Duodenal mucosa (tissue), 2 donors: ENCODE measurements around the gene RABEP2.
"Not testable (repeated sequence)": the region's sequence is repeated elsewhere in the genome, so short reads cannot be mapped to it uniquely, and the experiment has no call there.

Experiments
- H3K27ac ChIP-seq: one replicate; pipeline ENCODE4 v1.7.0; 2013; ENCODE audit warnings: low read depth, low read length
- H3K27me3 ChIP-seq, 2 donors: one replicate each; pipeline ENCODE4 v1.7.0; 2013; ENCODE audit warnings: low read length in 2 of 2, control low read depth in 1 of 2; ENCODE audit not compliant: insufficient read depth in 2 of 2, control insufficient read depth in 1 of 2
- H3K36me3 ChIP-seq, 2 donors: one replicate each; pipeline ENCODE4 v1.7.0; 2013; ENCODE audit warnings: low read length in 2 of 2, control low read depth in 1 of 2; ENCODE audit not compliant: insufficient read depth in 2 of 2, control insufficient read depth in 1 of 2
- H3K4me1 ChIP-seq, 2 donors: one replicate each; pipeline ENCODE4 v1.7.0; 2013; ENCODE audit warnings: low read length in 2 of 2, control low read depth in 1 of 2; ENCODE audit not compliant: insufficient read depth in 2 of 2, control insufficient read depth in 1 of 2
- H3K4me3 ChIP-seq, 2 donors: one replicate each; pipeline ENCODE4 v1.7.0; 2013; ENCODE audit warnings: low read length in 2 of 2, low read depth in 1 of 2
- H3K9ac ChIP-seq, 2 donors: one replicate each; pipeline ENCODE4 v1.7.0; 2013; ENCODE audit warnings: low read length in 2 of 2, low read depth in 1 of 2
- H3K9me3 ChIP-seq, 2 donors: one replicate each; pipeline ENCODE4 v1.7.0; 2013; ENCODE audit warnings: low read length in 2 of 2, control low read depth in 1 of 2; ENCODE audit not compliant: control insufficient read depth in 1 of 2

Gene RABEP2, protein sequence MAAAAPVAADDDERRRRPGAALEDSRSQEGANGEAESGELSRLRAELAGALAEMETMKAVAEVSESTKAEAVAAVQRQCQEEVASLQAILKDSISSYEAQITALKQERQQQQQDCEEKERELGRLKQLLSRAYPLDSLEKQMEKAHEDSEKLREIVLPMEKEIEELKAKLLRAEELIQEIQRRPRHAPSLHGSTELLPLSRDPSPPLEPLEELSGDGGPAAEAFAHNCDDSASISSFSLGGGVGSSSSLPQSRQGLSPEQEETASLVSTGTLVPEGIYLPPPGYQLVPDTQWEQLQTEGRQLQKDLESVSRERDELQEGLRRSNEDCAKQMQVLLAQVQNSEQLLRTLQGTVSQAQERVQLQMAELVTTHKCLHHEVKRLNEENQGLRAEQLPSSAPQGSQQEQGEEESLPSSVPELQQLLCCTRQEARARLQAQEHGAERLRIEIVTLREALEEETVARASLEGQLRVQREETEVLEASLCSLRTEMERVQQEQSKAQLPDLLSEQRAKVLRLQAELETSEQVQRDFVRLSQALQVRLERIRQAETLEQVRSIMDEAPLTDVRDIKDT

DNA sequence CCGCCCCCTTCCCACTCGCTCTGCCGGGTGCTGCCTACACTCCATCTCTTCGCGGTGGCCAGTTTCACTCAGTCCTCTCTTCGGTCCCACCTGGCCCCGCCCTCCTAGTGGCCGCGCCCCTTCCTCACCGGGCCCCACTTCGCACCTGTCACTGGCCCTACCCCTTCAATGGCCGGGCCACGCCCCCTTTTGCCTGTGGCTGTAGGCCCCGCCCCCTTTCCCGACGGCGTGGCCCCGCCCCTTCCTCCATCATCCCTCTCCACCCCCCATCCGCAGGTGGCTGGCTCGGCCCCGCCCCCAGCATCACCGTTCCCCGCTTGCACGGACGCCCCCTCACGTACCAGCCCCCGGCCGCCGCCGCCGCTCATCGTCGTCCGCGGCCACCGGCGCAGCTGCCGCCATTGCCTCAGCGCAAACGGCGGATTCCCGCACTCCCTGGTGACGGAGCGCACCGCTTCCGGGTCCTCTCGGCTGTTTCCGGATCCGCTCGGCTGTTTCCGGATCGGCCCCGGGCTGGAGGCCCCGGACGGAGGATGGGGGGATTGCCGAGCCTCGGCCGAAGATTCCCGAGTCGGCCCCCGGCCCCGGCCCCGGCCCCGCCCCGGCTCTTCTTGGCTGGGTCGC, at the start of gene RABEP2:
Gene RABEP2, minus strand, starts transcription at position 477 of the 624 bp plus-strand sequence. Its CDS starts 75 bp downstream, at position 402.
- peak within 1 kb of the TSS; percentile 76 to 87 for H3K4me3 ChIP-seq
- peak within 1 kb of the TSS; percentile 99 for H3K27ac ChIP-seq

DNA sequence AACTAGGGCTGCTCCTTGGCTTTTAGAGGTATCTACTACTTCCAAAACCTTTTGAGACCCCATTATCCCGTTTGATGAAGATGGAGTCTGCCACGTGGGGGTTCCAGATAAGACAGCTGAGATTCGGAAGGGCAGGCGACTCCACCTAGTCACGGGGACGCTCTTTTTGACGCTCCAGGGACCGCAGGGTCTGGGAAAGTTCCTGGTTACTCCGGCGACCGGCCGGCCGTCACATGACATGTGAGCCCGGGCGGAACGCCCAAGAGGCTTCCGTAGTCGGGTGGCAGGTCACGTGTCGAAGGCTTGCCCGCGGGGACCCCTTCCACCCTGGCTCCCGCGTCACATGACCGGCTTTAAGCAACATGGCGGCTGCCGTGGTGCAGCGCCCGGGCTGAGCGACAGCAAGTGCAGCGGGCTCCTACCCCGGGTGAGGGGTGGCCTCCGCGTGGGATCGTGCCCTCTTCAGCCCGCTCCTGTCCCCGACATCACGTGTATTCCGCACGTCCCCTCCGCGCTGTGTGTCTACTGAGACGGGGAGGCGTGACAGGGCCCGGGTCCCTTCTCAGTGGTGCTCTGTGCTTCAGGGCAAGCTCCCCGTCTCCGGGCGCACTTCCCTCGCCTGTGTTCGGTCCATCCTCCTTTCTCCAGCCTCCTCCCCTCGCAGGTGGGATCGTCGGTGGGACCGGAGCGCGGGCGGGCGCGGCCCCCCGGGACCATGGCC, 49.6 kb upstream of the RABEP2 start, which contains the start of gene SPNS1:
Gene SPNS1, plus strand, starts transcription at position 342 of the 721 bp plus-strand sequence. Its CDS starts 374 bp downstream, at position 716.
- Histone ChIP-seq H3K27ac (peak within 1 kb of the TSS; percentile 73), H3K4me3 (peak within 1 kb of the TSS; percentile 99 to 100), H3K9ac (peak within 1 kb of the TSS; percentile 83 to 95), H3K27me3 (no peaks in the 10 kb centered on the region), H3K4me1 (peaks cover 16 to 22% of the 10 kb centered on the region in 2 donors), H3K9me3 (no peaks in the 10 kb centered on the region), H3K36me3 (peaks cover 0 to 16% of the 10 kb centered on the region in 2 donors)

More for the DNA sequence above, at the start of gene RABEP2:
- no peaks in the 10 kb centered on the region for H3K27me3 ChIP-seq
- H3K9ac ChIP-seq = peak within 1 kb of the TSS; percentile 79 to 89
- peaks cover under 1 to 4% of the 10 kb centered on the region in 2 donors for H3K36me3 ChIP-seq
- no peaks in the 10 kb centered on the region for H3K9me3 ChIP-seq
- H3K4me1 ChIP-seq = peaks cover 15 to 16% of the 10 kb centered on the region in 2 donors

DNA sequence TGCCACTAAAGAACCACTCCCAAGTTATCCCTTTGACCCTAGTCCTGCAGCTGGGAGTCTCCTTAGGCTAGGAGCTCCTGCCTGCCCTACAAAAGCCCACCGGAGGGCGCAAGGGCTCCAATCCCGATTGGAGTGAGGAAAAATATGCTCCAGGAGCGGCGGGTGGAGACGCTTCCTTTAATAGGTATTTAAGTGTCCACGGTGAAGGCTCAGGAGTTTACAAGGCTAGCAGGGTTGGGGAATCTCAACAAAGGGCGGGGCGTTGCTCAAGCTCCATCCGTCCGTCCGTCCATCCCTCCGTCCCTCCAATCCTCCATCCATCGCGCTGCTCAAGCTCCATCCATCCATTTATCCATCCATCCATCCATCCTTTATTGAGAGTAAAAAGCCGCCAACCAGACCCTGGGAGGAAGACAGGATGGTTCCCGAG, 49.0 kb upstream of the RABEP2 start:
- peak overlapping the region; percentile 76 to 83 for H3K9ac ChIP-seq

DNA sequence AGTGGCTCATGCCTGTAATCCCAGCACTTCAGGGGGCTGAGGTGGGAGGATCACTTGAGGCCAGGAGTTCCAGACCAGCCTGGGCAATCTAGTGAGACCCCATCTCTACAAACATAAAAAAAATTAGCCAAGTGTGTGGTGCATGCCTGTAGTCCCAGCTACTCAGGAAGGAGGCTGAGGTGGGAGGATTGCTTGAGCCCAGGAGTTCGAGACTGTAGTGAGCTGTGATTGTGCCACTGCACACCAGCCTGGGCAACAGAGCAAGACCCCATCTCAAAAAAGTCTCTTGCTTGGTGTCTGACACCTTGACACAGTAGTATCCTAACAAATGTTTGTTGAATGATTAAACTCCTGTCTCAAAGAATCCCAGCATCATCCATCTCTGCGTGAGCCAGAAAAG, 44.7 kb upstream of the RABEP2 start:
- H3K9ac ChIP-seq, H3K36me3 ChIP-seq, H3K4me1 ChIP-seq, H3K4me3 ChIP-seq, H3K9me3 ChIP-seq, H3K27me3 ChIP-seq, H3K27ac ChIP-seq: not testable (repeated sequence)

More for the DNA sequence above, 49.0 kb upstream of the RABEP2 start:
- H3K9me3 ChIP-seq = no peaks in the 10 kb centered on the region
- H3K36me3 ChIP-seq = peaks cover 0 to 14% of the 10 kb centered on the region in 2 donors
- no peaks in the 10 kb centered on the region for H3K27me3 ChIP-seq
- H3K4me1 ChIP-seq = peaks cover 16 to 22% of the 10 kb centered on the region in 2 donors
- peak overlapping the region; percentile 73 for H3K27ac ChIP-seq
- H3K4me3 ChIP-seq = peak overlapping the region; percentile 99 to 100

DNA sequence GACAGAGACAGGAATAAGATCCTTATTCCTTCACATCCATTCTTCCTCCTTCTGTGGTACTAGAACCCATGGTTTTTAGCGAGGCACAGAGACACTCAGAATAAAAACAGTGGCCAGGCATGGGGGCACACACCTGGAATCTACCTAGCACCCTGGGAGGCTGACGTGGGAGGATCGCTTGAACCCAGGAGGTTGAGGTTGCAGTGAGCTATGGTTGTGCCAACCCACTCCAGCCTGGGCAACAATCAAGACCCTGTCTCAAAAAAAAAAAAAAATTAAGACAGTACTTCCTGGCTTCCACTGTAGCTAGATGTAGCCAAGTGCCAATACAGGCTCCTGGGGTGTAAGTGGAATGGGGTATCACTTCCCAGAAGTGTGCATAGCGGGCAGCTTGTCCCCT, 42.1 kb upstream of the RABEP2 start:
- no peak overlapping the region for H3K9ac ChIP-seq
- no peaks in the 10 kb centered on the region for H3K9me3 ChIP-seq
- H3K27ac ChIP-seq = no peak overlapping the region
- peaks cover 10 to 33% of the 10 kb centered on the region in 2 donors for H3K36me3 ChIP-seq
- H3K4me3 ChIP-seq = no peak overlapping the region
- H3K27me3 ChIP-seq = no peaks in the 10 kb centered on the region
- no peaks in the 10 kb centered on the region for H3K4me1 ChIP-seq

DNA sequence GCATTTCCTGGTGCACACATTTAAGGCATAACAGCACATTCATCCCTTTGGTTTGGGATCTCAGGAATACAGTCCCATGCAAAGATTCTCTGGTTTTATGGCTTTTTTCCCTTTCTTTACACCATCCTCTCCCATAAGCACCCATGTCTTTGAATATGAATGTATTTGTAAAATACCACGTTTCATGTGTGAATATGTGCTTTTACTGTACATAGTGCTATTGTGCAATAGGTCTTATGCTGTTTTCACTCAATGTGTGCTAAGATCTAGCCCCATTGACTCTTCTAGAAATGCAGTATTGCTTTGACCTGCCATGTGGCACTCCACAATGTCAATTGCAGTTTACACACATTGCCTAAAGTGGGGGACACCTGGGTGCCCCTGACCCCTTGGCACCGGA, 39.5 kb upstream of the RABEP2 start:
- Histone ChIP-seq H3K27ac (no peak overlapping the region), H3K9me3 (no peaks in the 10 kb centered on the region), H3K4me1 (no peaks in the 10 kb centered on the region), H3K9ac (no peak overlapping the region), H3K27me3 (no peaks in the 10 kb centered on the region), H3K4me3 (no peak overlapping the region), H3K36me3 (peaks cover 16 to 48% of the 10 kb centered on the region in 2 donors)

DNA sequence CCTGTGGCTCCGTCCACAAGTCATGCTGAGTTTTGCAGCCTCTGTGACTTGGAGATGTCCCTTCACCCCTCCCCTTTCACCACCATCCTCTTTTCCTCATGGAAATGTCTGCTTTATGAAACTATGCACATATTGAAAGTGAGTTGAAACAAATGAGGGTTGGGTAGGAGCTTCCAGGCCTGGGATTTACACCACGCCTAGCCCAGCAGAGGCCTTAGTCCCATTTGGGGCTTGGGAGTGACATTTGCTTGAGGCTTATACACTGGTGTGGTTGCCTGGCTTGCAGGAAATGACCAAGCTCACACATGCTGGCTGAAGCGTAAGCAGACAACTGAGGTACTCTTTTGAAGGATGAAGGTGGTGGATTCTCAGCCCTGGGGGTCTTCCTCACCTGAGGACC, 39.0 kb upstream of the RABEP2 start:
- no peak overlapping the region for H3K9ac ChIP-seq
- peaks cover 18 to 50% of the 10 kb centered on the region in 2 donors for H3K36me3 ChIP-seq
- no peaks in the 10 kb centered on the region for H3K9me3 ChIP-seq
- H3K27ac ChIP-seq = no peak overlapping the region
- no peak overlapping the region for H3K4me3 ChIP-seq
- H3K27me3 ChIP-seq = no peaks in the 10 kb centered on the region
- no peaks in the 10 kb centered on the region for H3K4me1 ChIP-seq

DNA sequence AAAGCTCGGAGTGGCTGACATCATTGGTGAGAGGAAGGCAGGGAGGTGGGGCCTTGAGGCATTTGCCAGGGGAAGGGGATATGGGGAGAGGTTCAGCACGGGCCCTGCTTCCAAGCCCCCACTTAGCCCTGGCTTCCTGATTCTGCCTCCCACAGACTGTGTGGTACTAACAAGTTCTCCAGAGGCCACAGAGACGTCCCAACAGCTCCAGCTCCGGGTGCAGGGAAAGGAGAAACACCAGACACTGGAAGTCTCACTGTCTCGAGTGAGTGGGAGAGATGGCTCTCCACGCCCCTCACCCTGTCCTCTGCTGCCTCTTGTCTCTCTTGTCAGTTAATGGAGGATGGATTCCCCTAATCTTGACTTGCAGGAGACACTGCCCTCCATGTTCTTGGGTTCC, 33.8 kb upstream of the RABEP2 start:
- Histone ChIP-seq H3K9me3 (no peaks in the 10 kb centered on the region), H3K27me3 (no peaks in the 10 kb centered on the region), H3K36me3 (peaks cover 28 to 79% of the 10 kb centered on the region in 2 donors), H3K27ac (no peak overlapping the region), H3K4me3 (no peak overlapping the region), H3K4me1 (no peaks in the 10 kb centered on the region), H3K9ac (no peak overlapping the region)

DNA sequence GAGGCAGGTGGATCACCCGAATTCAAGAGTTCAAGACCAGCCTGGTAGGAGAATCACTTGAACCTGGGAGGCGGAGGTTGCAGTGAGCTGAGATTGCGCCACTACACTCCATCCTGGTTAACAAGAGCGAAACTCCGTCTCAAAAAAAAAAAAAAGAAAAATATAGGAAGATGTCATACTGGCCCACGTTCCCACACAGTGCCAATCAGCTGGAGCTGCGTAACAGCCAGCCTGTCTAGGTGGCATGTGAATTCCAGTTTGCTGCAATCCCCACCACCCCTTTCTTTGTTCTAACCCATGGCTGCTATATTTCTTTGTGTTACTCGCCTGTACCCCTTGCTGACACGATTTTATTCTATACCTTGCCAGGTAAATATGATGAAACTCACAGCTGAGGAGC, 33.2 kb upstream of the RABEP2 start:
- Histone ChIP-seq H3K9me3 (no peaks in the 10 kb centered on the region), H3K27me3 (no peaks in the 10 kb centered on the region), H3K4me1 (no peaks in the 10 kb centered on the region), H3K9ac (no peak overlapping the region), H3K36me3 (peaks cover 30 to 77% of the 10 kb centered on the region in 2 donors), H3K27ac (no peak overlapping the region), H3K4me3 (no peak overlapping the region)
